HFFc6 (cell line): ENCODE measurements around the gene CXCL6. TPM values are rescaled to one million over a fixed set of nuclear protein-coding genes. Genes with fewer than 3 reads are reported as not detected.

Source experiments
- DNase-seq: peaks from one replicate; pipeline ENCODE4 v3.0.0-alpha.2; 2018
- H3K27ac Mint-ChIP-seq: 2 replicates; pipeline ENCODE4 v1.8.0; 2020; ENCODE audit warnings: mild to moderate bottlenecking, mixed read lengths
- H3K27me3 Mint-ChIP-seq: 2 replicates; pipeline ENCODE4 v1.8.0; 2021; ENCODE audit warnings: mild to moderate bottlenecking, moderate library complexity, mixed read lengths; ENCODE audit not compliant: insufficient read depth
- H3K36me3 Mint-ChIP-seq: 2 replicates; pipeline ENCODE4 v1.8.0; 2021; ENCODE audit warnings: low read depth, mixed read lengths
- H3K4me1 Mint-ChIP-seq: 2 replicates; pipeline ENCODE4 v1.8.0; 2020; ENCODE audit warnings: low read depth, mixed read lengths
- H3K4me3 Mint-ChIP-seq: 2 replicates; pipeline ENCODE4 v1.8.0; 2020; ENCODE audit warnings: mild to moderate bottlenecking, moderate library complexity, mixed read lengths
- H3K9me3 Mint-ChIP-seq: 2 replicates; pipeline ENCODE4 v1.8.0; 2020; ENCODE audit warnings: mild to moderate bottlenecking, mixed read lengths
- total RNA-seq, 6 experiments: library from RNA; stranded (reverse); fragmentation: NEBNext Ultra II Directional; extraction: Animal tissue kit (Norgen Biotek cat#: 25700); gene quantifications; 2 replicates in 1 of 6; 3 replicates in 5 of 6; pipeline ENCODE4 v1.2.3, GENCODE V29; 2021
- TF ChIP-seq, protein P1 (sequence below): fragments of 200-600 bp; sonication (generic); IDR thresholded peaks from 2 replicates; pipeline ENCODE4 v1.5.0; 2021; ENCODE audit warnings: antibody characterized with exemption, mild to moderate bottlenecking

The CXCL6 gene
- total RNA-seq, 6 experiments from 2014 or later: 0.12 to 0.24 TPM; not detected in 4

DNA sequence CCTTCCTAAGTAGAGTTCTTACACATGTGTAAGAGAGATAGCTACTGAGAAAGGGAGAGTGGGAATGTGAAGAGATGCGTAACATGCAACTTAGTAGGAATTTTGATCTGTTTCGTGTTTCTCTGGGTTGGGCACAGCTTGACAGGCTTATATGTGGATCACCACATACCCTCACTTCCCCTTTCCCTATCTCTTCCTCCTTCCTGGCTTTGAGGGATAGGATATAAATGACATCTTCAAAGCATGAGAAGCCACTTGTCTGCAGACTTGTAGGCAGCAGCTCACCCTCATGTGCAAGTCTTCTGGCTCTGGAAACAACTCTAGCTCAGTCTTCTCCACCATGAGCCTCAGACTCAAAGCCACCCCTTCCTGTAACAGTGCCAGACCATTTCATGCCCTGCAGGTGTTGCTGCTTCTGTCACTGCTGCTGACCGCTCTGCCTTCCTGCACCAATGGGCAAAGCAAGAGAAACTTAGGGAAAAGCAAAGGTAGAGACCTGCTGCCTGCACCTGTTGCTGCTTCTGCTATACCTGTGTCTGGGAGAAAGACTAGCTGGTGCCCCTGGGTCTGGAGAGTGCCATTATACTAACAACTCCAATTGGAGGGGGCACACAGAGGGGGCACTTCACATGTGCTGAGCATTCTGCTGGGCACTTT lies 11.2 kb downstream of the CXCL6 start:
- no peak overlapping the region for H3K27ac Mint-ChIP-seq
- no peak for DNase-seq

DNA sequence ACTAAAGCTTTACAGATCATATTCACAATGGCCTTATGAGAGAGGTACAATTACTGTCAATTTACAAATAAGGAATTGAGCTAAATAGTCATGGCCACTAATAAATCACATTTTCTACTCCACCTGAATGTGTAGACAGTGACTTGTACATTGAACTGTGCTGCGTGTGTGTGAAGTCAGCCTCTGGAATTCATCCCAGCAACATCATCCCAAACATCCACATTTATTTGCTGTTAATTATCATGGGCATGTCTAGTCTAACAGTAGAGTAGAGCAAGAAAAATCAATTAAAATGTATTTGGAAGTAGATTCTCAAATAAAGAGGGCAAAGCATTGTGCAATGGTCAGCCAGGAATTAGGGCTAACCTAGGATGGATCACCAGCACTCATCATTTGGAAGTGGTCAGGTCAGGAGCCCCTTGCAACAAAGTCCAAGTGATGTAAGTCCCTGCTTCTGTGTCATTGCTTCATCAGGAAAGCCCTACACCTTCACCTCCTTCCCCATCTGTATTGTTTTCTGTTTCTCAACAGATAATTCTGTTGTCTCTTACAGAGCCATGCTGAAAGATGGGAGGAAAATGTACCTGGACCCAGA lies 11.8 kb downstream of the CXCL6 start:
- TF ChIP-seq, protein P1, sequence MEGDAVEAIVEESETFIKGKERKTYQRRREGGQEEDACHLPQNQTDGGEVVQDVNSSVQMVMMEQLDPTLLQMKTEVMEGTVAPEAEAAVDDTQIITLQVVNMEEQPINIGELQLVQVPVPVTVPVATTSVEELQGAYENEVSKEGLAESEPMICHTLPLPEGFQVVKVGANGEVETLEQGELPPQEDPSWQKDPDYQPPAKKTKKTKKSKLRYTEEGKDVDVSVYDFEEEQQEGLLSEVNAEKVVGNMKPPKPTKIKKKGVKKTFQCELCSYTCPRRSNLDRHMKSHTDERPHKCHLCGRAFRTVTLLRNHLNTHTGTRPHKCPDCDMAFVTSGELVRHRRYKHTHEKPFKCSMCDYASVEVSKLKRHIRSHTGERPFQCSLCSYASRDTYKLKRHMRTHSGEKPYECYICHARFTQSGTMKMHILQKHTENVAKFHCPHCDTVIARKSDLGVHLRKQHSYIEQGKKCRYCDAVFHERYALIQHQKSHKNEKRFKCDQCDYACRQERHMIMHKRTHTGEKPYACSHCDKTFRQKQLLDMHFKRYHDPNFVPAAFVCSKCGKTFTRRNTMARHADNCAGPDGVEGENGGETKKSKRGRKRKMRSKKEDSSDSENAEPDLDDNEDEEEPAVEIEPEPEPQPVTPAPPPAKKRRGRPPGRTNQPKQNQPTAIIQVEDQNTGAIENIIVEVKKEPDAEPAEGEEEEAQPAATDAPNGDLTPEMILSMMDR: no peak
- Mint-ChIP-seq H3K27ac (no peak overlapping the region), H3K27me3 (peaks cover 4% of the 10 kb centered on the region), H3K4me3 (no peak overlapping the region), H3K36me3 (no peaks in the 10 kb centered on the region), H3K4me1 (peaks cover 33% of the 10 kb centered on the region), H3K9me3 (no peaks in the 10 kb centered on the region)
- DNase-seq: no peak

More for the DNA sequence above, 11.2 kb downstream of the CXCL6 start:
- Mint-ChIP-seq H3K36me3 (no peaks in the 10 kb centered on the region), H3K9me3 (no peaks in the 10 kb centered on the region), H3K4me3 (no peak overlapping the region), H3K27me3 (peaks cover 4% of the 10 kb centered on the region), H3K4me1 (peaks cover 33% of the 10 kb centered on the region)
- TF ChIP-seq, protein P1: no peak

GRCh38 chr4:73850261-73850970 lies 13.9 kb downstream of the CXCL6 start:
- DNase-seq: no peak
- Mint-ChIP-seq H3K4me3 (no peak overlapping the region), H3K36me3 (no peaks in the 10 kb centered on the region), H3K27ac (no peak overlapping the region), H3K9me3 (no peaks in the 10 kb centered on the region), H3K27me3 (peaks cover 4% of the 10 kb centered on the region), H3K4me1 (peaks cover 21% of the 10 kb centered on the region)
- TF ChIP-seq, protein P1: no peak

GRCh38 chr4:73851293-73851692 lies 14.8 kb downstream of the CXCL6 start:
- TF ChIP-seq, protein P1: no peak
- H3K27me3 Mint-ChIP-seq: peaks cover 4% of the 10 kb centered on the region
- no peak for DNase-seq
- H3K36me3 Mint-ChIP-seq: no peaks in the 10 kb centered on the region
- no peaks in the 10 kb centered on the region for H3K9me3 Mint-ChIP-seq
- peaks cover 23% of the 10 kb centered on the region for H3K4me1 Mint-ChIP-seq
- no peak overlapping the region for H3K4me3 Mint-ChIP-seq
- H3K27ac Mint-ChIP-seq: no peak overlapping the region

DNA sequence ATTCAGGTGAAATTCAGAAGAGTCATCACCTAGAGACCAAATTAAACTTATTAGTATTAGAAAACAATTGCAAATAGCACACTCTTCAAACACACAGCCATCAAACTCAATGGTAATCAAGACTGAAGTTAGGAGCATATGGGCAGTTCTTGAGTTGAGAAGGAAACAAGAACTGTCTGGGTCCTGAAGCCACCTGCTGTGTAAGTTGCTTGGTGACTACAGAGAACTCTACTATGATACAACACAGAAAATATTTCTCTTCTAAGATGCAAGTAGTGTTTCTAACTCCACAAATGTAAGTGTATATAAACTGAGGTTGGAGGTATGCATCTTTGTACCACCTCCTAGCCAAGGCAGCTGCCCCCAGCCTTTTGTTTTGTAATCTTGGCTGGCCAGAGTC lies 16.3 kb downstream of the CXCL6 start:
- Mint-ChIP-seq H3K27me3 (peaks cover 4% of the 10 kb centered on the region), H3K9me3 (peaks cover 5% of the 10 kb centered on the region; the same call in 1 of the 2 replicates), H3K27ac (no peak overlapping the region), H3K4me1 (peaks cover 30% of the 10 kb centered on the region), H3K4me3 (peak overlapping the region; percentile 71), H3K36me3 (no peaks in the 10 kb centered on the region)
- TF ChIP-seq, protein P1: no peak
- DNase-seq: no peak
